B cell (primary cell): Measurements from ENCODE around the gene ZFP36L1.

Source experiments
- CTCF ChIP-seq: fragments of 200-600 bp; IDR thresholded peaks from one replicate; pipeline ENCODE4 v1.8.0; 2022; ENCODE audit warnings: antibody characterized with exemption, mild to moderate bottlenecking
- EZH2 ChIP-seq: IDR thresholded peaks from 2 replicates; pipeline ENCODE4 v1.6.1; 2012; ENCODE audit warnings: borderline replicate concordance, low read depth, mild to moderate bottlenecking, moderate library complexity, low read length; ENCODE audit not compliant: insufficient read depth, poor library complexity, severe bottlenecking

GRCh38 chr14:68741839-68742470 lies 50.9 kb downstream of the ZFP36L1 start:
- no peak for TF ChIP-seq EZH2
- no peak for TF ChIP-seq CTCF
